Measurements from ENCODE around the gene MARK2. TPM values are rescaled to one million over a fixed set of nuclear protein-coding genes. Genes with fewer than 3 reads are reported as not detected.

The MARK2 gene
- total RNA-seq, 2 donors from 2014 or later: 32.2 to 33.9 TPM

DNA sequence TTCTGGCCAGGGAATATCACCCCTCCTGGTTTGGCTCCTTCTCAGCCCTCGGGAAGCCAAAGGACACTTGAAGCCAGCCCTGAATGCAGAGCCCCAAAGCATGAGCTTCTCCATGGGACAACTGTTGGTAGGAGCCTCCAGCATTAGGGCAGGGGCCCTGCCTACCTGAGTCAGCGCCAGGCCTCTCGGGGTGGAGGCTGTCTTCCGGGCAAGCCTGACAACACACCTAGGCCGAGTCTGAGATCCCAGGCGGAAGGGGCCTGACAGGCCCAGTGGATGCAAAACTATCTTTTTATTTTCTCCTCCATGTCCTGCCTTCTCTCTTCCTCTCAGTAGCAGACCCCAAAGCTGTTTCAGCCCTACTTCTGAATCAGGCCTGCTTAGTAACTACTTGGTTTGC is 50.4 kb downstream of the MARK2 start:
- Histone ChIP-seq H3K36me3 (replicated peaks in 1 of 2; ENCODE audit: insufficient read depth in 1 of 2, low read depth in 2 of 2) (peaks cover 0 to 2% of the 10 kb centered on the region in 2 donors), H3K4me3 (no peak overlapping the region), H3K27ac (peak overlapping the region; percentile 89 to 98 (median 92)), H3K27me3 (no peaks in the 10 kb centered on the region), H3K9me3 (no peaks in the 10 kb centered on the region), H3K4me1 (peaks cover 62% of the 10 kb centered on the region)
- DNase-seq (peak in 2 of 4 donors; percentile 28 to 43), ATAC-seq (no peak)
- WGBS, 2 donors: 39 to 51% methylated on average over 5 to 6 of the region's 6 CpGs
- intact Hi-C loops (cut with DNase I): no loop called here
- no peak for TF ChIP-seq POLR2A (IDR thresholded peaks at IDR 0.05)

DNA sequence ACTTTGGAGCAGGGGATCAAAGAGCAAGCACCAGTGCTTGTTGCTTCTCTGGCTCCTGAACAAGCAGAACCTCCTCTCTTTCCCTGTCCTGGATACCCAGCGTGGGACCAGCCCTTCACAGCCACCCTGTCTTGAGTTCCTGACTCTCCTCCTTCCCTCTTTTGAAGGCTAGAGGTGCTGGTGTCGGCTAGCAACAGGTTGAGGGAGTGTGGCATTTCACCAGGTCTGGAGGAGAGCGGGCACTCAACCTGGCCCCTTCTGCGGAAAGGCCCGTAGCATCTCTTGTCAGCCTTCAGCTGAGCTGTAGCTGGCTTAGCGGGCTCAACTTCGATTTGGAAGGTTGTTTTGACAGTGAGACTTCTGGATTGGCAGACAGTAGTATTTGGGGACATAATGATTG is 51.5 kb downstream of the MARK2 start:
- no peak for DNase-seq
- no peak for ATAC-seq
- intact Hi-C loops (cut with DNase I): no loop called here
- Histone ChIP-seq H3K27ac (peak overlapping the region in 3 of 4 donors; percentile 49 to 93 (median 90)), H3K4me1 (peaks cover 56% of the 10 kb centered on the region), H3K9me3 (no peaks in the 10 kb centered on the region), H3K27me3 (no peaks in the 10 kb centered on the region), H3K4me3 (no peak overlapping the region), H3K36me3 (replicated peaks in 1 of 2; ENCODE audit: insufficient read depth in 1 of 2, low read depth in 2 of 2) (peaks cover 0 to 2% of the 10 kb centered on the region in 2 donors)
- TF ChIP-seq POLR2A (IDR thresholded peaks at IDR 0.05): no peak
- WGBS, 2 donors: 63 to 65% methylated on average over 7 of the region's 7 CpGs

DNA sequence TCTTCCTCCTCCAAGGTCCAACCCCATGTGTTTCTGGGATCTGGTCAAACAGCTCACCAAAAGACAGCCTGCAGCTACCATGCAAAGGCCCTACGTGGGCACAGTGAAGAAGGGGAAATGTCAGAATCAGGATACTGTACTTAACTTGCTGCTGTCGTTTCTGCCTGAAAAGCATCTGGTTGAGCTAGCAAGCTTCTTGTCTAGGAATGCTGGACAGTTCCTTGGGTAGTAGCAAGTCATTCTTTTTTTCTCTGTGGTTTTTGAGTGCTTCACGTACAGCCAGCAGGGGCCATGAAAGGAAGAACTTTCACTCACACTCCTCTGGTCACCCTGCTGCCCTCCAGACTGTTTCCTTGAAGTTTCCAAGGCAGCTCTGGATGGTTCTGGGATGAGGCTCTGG is 53.3 kb downstream of the MARK2 start:
- intact Hi-C loops (cut with DNase I): no loop called here
- ATAC-seq (no peak), DNase-seq (no peak)
- Histone ChIP-seq H3K27me3 (no peaks in the 10 kb centered on the region), H3K27ac (no peak overlapping the region), H3K4me3 (no peak overlapping the region), H3K36me3 (replicated peaks in 1 of 2; ENCODE audit: insufficient read depth in 1 of 2, low read depth in 2 of 2) (peaks cover 0 to 2% of the 10 kb centered on the region in 2 donors), H3K4me1 (peaks cover 60% of the 10 kb centered on the region), H3K9me3 (no peaks in the 10 kb centered on the region)
- whole genome bisulfite sequencing, 2 donors: 39 to 51% methylated on average over 3 of the region's 3 CpGs
- TF ChIP-seq POLR2A (IDR thresholded peaks at IDR 0.05): no peak
- TF ChIP-seq, protein P1, sequence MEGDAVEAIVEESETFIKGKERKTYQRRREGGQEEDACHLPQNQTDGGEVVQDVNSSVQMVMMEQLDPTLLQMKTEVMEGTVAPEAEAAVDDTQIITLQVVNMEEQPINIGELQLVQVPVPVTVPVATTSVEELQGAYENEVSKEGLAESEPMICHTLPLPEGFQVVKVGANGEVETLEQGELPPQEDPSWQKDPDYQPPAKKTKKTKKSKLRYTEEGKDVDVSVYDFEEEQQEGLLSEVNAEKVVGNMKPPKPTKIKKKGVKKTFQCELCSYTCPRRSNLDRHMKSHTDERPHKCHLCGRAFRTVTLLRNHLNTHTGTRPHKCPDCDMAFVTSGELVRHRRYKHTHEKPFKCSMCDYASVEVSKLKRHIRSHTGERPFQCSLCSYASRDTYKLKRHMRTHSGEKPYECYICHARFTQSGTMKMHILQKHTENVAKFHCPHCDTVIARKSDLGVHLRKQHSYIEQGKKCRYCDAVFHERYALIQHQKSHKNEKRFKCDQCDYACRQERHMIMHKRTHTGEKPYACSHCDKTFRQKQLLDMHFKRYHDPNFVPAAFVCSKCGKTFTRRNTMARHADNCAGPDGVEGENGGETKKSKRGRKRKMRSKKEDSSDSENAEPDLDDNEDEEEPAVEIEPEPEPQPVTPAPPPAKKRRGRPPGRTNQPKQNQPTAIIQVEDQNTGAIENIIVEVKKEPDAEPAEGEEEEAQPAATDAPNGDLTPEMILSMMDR (IDR thresholded peaks at IDR 0.05): no peak

DNA sequence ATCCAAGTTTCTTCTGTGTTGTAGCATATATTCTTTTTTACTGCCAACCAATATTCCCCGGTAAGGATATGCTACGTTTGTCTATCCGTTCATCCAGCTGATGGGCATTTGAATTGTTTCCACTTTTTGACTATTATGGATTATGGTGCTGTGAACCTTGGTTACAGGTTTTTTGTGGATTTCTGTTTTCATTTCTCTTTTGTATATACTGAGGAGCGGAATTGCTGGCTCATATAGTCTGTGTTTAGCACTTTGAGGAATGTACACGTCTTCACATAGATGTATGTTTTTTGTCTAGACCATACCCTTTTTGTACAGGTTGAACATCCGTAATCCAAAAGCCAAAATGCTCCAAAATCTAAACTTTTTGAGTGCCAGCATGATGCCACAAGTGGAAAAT is 54.4 kb downstream of the MARK2 start:
- WGBS, 2 donors: 95 to 99% methylated on average over 6 of the region's 6 CpGs

DNA sequence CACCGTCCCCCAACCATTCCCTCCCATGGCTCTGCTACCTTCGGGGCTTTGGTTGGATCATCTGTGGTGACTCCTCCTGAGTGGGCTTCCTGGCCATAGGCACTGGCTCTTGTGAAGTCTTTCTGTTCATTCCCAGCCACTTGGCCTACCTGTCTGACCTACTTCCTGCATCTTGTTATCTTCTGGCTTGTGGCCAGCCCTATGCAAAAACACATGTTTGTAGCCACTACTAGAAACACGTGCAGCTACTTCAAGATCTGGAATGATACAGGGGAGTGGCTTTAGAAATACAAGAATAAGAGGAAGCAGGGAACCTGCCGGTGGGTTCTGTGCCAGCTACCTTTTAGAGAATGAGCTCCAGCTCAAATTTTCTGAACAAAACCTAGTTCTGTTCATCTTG is 57.2 kb downstream of the MARK2 start:
- DNase-seq (peak; percentile 74 to 90 (median 86)), ATAC-seq (peak; percentile 85)
- peaks cover 8 to 25% of the 10 kb centered on the region in 2 donors for H3K36me3 ChIP-seq (replicated peaks in 1 of 2; ENCODE audit: insufficient read depth in 1 of 2, low read depth in 2 of 2)
- H3K4me1 ChIP-seq: peaks cover 23% of the 10 kb centered on the region
- no peak overlapping the region for H3K4me3 ChIP-seq
- no peaks in the 10 kb centered on the region for H3K27me3 ChIP-seq
- H3K9me3 ChIP-seq: no peaks in the 10 kb centered on the region
- 43% methylated on average over 4 of the region's 4 CpGs for WGBS, 2 donors
- H3K27ac ChIP-seq: no peak overlapping the region
- TF ChIP-seq, protein P1 (IDR thresholded peaks at IDR 0.05): peak in 1 of 7 experiments; percentile 8
- no peak for TF ChIP-seq POLR2A (IDR thresholded peaks at IDR 0.05)
- intact Hi-C loops (cut with DNase I): no loop called here

More for the DNA sequence above, 54.4 kb downstream of the MARK2 start:
- TF ChIP-seq, protein P1 (IDR thresholded peaks at IDR 0.05): no peak
- TF ChIP-seq POLR2A (IDR thresholded peaks at IDR 0.05): no peak
- no peaks in the 10 kb centered on the region for H3K9me3 ChIP-seq
- DNase-seq (no peak), ATAC-seq (no peak)
- intact Hi-C loops (cut with DNase I): no loop called here
- H3K27ac ChIP-seq: no peak overlapping the region
- H3K4me1 ChIP-seq: peaks cover 50% of the 10 kb centered on the region
- peaks cover 2 to 5% of the 10 kb centered on the region in 2 donors for H3K36me3 ChIP-seq (replicated peaks in 1 of 2; ENCODE audit: insufficient read depth in 1 of 2, low read depth in 2 of 2)
- H3K27me3 ChIP-seq: no peaks in the 10 kb centered on the region
- no peak overlapping the region for H3K4me3 ChIP-seq

DNA sequence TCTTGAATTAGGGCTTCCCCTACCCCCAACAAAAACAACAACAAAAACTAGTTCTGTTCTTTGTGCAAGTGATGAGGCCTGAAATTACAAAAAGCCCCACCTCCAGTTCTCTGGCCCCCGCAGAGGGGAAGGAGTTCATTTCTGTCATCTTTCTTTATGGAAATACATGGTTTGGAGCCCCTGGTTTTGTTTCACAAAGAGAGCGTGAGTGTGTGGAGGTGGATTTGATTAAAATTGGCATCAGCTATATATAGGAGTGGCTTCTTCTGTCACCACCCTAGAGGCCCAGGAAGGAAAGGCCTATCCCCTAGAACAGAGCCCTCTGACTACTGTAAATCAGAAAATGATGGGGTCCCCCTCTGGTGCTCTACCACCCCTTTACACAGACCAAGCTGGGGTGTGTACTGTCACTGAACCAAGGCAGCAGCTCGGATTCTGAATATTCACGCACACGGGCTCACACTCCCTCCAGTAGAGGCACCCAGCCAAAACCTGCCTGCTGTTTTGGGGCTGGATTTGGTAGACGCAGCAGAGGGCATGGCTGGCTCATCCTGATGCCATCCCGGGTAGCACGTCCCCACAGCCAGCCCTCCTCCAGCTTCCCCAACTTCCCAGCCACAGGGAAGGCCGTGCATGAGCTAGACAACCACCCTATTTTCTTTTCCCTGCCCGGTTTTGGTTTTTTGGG is 58.7 kb downstream of the MARK2 start:
- Histone ChIP-seq H3K4me1 (peaks cover 11% of the 10 kb centered on the region), H3K4me3 (no peak overlapping the region), H3K27ac (no peak overlapping the region), H3K27me3 (no peaks in the 10 kb centered on the region), H3K36me3 (replicated peaks in 1 of 2; ENCODE audit: insufficient read depth in 1 of 2, low read depth in 2 of 2) (peaks cover 15 to 31% of the 10 kb centered on the region in 2 donors), H3K9me3 (no peaks in the 10 kb centered on the region)
- 77 to 93% methylated on average over 10 of the region's 10 CpGs for whole genome bisulfite sequencing, 2 donors
- no peak for ATAC-seq
- no peak for DNase-seq
- intact Hi-C loops (cut with DNase I): no loop called here
- no peak for TF ChIP-seq POLR2A (IDR thresholded peaks at IDR 0.05)
- TF ChIP-seq, protein P1 (IDR thresholded peaks at IDR 0.05): no peak

Measured in body of pancreas (tissue), 4 donors.